IMR-90 (cell line): ENCODE data around the gene PPP1R15A. TPM values are rescaled to one million over a fixed set of nuclear protein-coding genes. Genes with fewer than 3 reads are reported as not detected.

Source experiments
- ATAC-seq: fragments of 200-7000 bp; cut with Tn5 transposase; 2 replicates; pipeline ENCODE4 v1.9.1; 2020; ENCODE audit warnings: low read depth, mild to moderate bottlenecking, moderate library complexity
- BruUV-seq: library from RNA; stranded (reverse); fragments of 400-500 nt; replicated peaks from 2 replicates; lab custom pipeline; 2021; lab: Mats Ljungman, UMichigan
- CTCF ChIA-PET: fragments of 300-600 bp; formaldehyde crosslinking; extraction: SDS; loops from one replicate; lab custom pipeline; 2021; ENCODE audit warnings: antibody characterized with exemption; lab: Yijun Ruan, JAX
- POLR2A ChIA-PET: fragments of 300-600 bp; sonication (Branson Sonifier 250); formaldehyde crosslinking; loops from one replicate; lab custom pipeline; 2022; ENCODE audit warnings: antibody characterized with exemption; ENCODE audit not compliant: unreplicated experiment; lab: Charles Lee
- DNase-seq: peaks from one replicate; pipeline ENCODE4 v3.0.0; 2013
- H2AFZ ChIP-seq: replicated peaks from 2 replicates; pipeline ENCODE3; 2013; ENCODE audit warnings: low read length, mild to moderate bottlenecking; ENCODE audit not compliant: poor library complexity
- H2AK5ac ChIP-seq: 2 replicates; pipeline ENCODE4 v1.6.1; 2013; ENCODE audit warnings: low read depth, low read length, inconsistent platforms
- H2AK9ac ChIP-seq: replicated peaks from 2 replicates; pipeline ENCODE3; 2013; ENCODE audit warnings: mild to moderate bottlenecking, low read depth, low read length, moderate library complexity; ENCODE audit not compliant: poor library complexity
- H2BK120ac ChIP-seq: 2 replicates; pipeline ENCODE4 v1.6.1; 2013; ENCODE audit warnings: low read depth, low read length, inconsistent platforms
- H2BK15ac ChIP-seq: 3 replicates; pipeline ENCODE4 v1.6.1; 2013; ENCODE audit warnings: low read depth, low read length, inconsistent platforms
- H2BK20ac ChIP-seq: 2 replicates; pipeline ENCODE4 v1.6.1; 2013; ENCODE audit warnings: low read depth, mild to moderate bottlenecking, inconsistent platforms, low read length, moderate library complexity
- H2BK5ac ChIP-seq: 2 replicates; pipeline ENCODE4 v1.6.1; 2013; ENCODE audit warnings: mild to moderate bottlenecking, low read depth, low read length, inconsistent platforms; ENCODE audit not compliant: poor library complexity, severe bottlenecking
- H3K14ac ChIP-seq: replicated peaks from 2 replicates; pipeline ENCODE4 v1.6.1; 2013; ENCODE audit warnings: low read depth, low read length, inconsistent platforms
- H3K18ac ChIP-seq: 2 replicates; pipeline ENCODE4 v1.6.1; 2013; ENCODE audit warnings: low read depth, low read length, control low read depth
- H3K23ac ChIP-seq: 2 replicates; pipeline ENCODE4 v1.6.1; 2013; ENCODE audit warnings: low read depth, low read length, inconsistent platforms
- H3K27ac ChIP-seq: 2 replicates; pipeline ENCODE4 v1.5.1; 2013; ENCODE audit warnings: mild to moderate bottlenecking, control low read depth, low read length; ENCODE audit not compliant: insufficient read depth
- H3K27me3 ChIP-seq: 2 replicates; pipeline ENCODE4 v1.6.1; 2013; ENCODE audit warnings: low read length; ENCODE audit not compliant: control insufficient read depth, insufficient read depth
- H3K36me3 ChIP-seq: 2 replicates; pipeline ENCODE4 v1.6.1; 2013; ENCODE audit warnings: low read length, mixed read lengths; ENCODE audit not compliant: control insufficient read depth, insufficient read depth
- H3K4ac ChIP-seq: 2 replicates; pipeline ENCODE4 v1.6.1; 2013; ENCODE audit warnings: low read depth, low read length, inconsistent platforms
- H3K4me1 ChIP-seq: 2 replicates; pipeline ENCODE4 v1.6.1; 2013; ENCODE audit warnings: low read length, mixed read lengths; ENCODE audit not compliant: control insufficient read depth, insufficient read depth
- H3K4me2 ChIP-seq: 2 replicates; pipeline ENCODE4 v1.6.1; 2013; ENCODE audit warnings: low read depth, mild to moderate bottlenecking, control low read depth, low read length, moderate library complexity
- H3K4me3 ChIP-seq: 2 replicates; pipeline ENCODE4 v1.5.1; 2013; ENCODE audit warnings: low read depth, mild to moderate bottlenecking, control low read depth, low read length, moderate library complexity; ENCODE audit not compliant: insufficient read depth
- H3K56ac ChIP-seq: 2 replicates; pipeline ENCODE4 v1.6.1; 2013; ENCODE audit warnings: low read length, inconsistent platforms; ENCODE audit not compliant: insufficient read depth; ENCODE audit errors: extremely low read depth
- H3K79me1 ChIP-seq, 2 experiments: 2 replicates each; pipeline ENCODE4 v1.6.1; 2013; ENCODE audit warnings: low read length in 2 of 2, inconsistent platforms in 1 of 2, low read depth in 1 of 2
- H3K9ac ChIP-seq: 2 replicates; pipeline ENCODE4 v1.6.1; 2013; ENCODE audit warnings: low read depth, low read length, control low read depth
- H3K9me1 ChIP-seq: 2 replicates; pipeline ENCODE4 v1.6.1; 2013; ENCODE audit warnings: low read length, inconsistent platforms; ENCODE audit not compliant: insufficient read depth
- H3K9me3 ChIP-seq: 2 replicates; pipeline ENCODE4 v1.6.1; 2013; ENCODE audit warnings: low read length; ENCODE audit not compliant: control insufficient read depth, insufficient read depth
- H4K20me1 ChIP-seq: 2 replicates; pipeline ENCODE4 v1.6.1; 2013; ENCODE audit warnings: low read length, inconsistent platforms; ENCODE audit not compliant: insufficient read depth
- H4K5ac ChIP-seq: 2 replicates; pipeline ENCODE4 v1.6.1; 2013; ENCODE audit warnings: mild to moderate bottlenecking, low read depth, low read length, control low read depth
- H4K8ac ChIP-seq, 2 experiments: 2 replicates each; pipeline ENCODE4 v1.6.1; 2013; ENCODE audit warnings: low read depth in 2 of 2, low read length in 2 of 2, control low read depth in 1 of 2, inconsistent platforms in 1 of 2
- H4K91ac ChIP-seq: 2 replicates; pipeline ENCODE4 v1.6.1; 2013; ENCODE audit warnings: low read depth, low read length, inconsistent platforms; ENCODE audit not compliant: insufficient read depth
- BHLHE40 ChIP-seq: fragments of 150-350 bp; IDR thresholded peaks from 2 replicates; pipeline ENCODE4 v1.6.1; 2016; ENCODE audit warnings: mild to moderate bottlenecking, low read depth, low read length
- CEBPB ChIP-seq: IDR thresholded peaks from 2 replicates; pipeline ENCODE4 v1.6.1; 2012; ENCODE audit warnings: low read depth, low read length, improper control_type of control experiment
- CHD1 ChIP-seq: IDR thresholded peaks from 2 replicates; pipeline ENCODE4 v1.6.1; 2012; ENCODE audit warnings: low read depth, low read length, improper control_type of control experiment
- ELK1 ChIP-seq: fragments of 150-350 bp; IDR thresholded peaks from 2 replicates; pipeline ENCODE4 v1.6.1; 2016; ENCODE audit warnings: low read depth, mild to moderate bottlenecking, low read length, moderate library complexity, borderline replicate concordance
- FOS ChIP-seq: fragments of 150-350 bp; IDR thresholded peaks from 2 replicates; pipeline ENCODE4 v1.6.1; 2016; ENCODE audit warnings: low read depth, low read length
- MAFK ChIP-seq: IDR thresholded peaks from 2 replicates; pipeline ENCODE4 v1.6.1; 2012; ENCODE audit warnings: low read depth, low read length, improper control_type of control experiment
- MAZ ChIP-seq: IDR thresholded peaks from 2 replicates; pipeline ENCODE4 v1.6.1; 2012; ENCODE audit warnings: low read depth, mild to moderate bottlenecking, low read length, improper control_type of control experiment, moderate library complexity, borderline replicate concordance
- MXI1 ChIP-seq: IDR thresholded peaks from 2 replicates; pipeline ENCODE4 v1.6.1; 2012; ENCODE audit warnings: low read depth, mild to moderate bottlenecking, low read length, moderate library complexity, borderline replicate concordance
- POLR2A ChIP-seq: IDR thresholded peaks from 2 replicates; pipeline ENCODE4 v1.6.1; 2012; ENCODE audit warnings: mild to moderate bottlenecking, low read depth, low read length
- RAD21 ChIP-seq: IDR thresholded peaks from 2 replicates; pipeline ENCODE4 v1.6.1; 2012; ENCODE audit warnings: low read length, improper control_type of control experiment
- RCOR1 ChIP-seq: IDR thresholded peaks from 2 replicates; pipeline ENCODE4 v1.6.1; 2012; ENCODE audit warnings: mild to moderate bottlenecking, low read length, improper control_type of control experiment; ENCODE audit not compliant: insufficient replicate concordance
- RFX5 ChIP-seq: IDR thresholded peaks from 2 replicates; pipeline ENCODE4 v1.8.0; 2012; ENCODE audit warnings: low read depth, mild to moderate bottlenecking, low read length, moderate library complexity
- SMC3 ChIP-seq: fragments of 150-350 bp; IDR thresholded peaks from 2 replicates; pipeline ENCODE4 v1.6.1; 2016; ENCODE audit warnings: low read depth, mild to moderate bottlenecking, antibody characterized with exemption, low read length, moderate library complexity
- USF2 ChIP-seq: fragments of 150-350 bp; IDR thresholded peaks from 2 replicates; pipeline ENCODE4 v1.6.1; 2017; ENCODE audit warnings: mild to moderate bottlenecking, antibody characterized with exemption, low read length, low read depth
- WGBS, 2 experiments: methylation state at CpG; one replicate each; pipeline versions ENCODE4 v1.1.5 to v1.1.7; 2013; ENCODE audit warnings: missing lambda C conversion rate in 2 of 2; ENCODE audit not compliant: insufficient read length in 1 of 2; ENCODE audit errors: extremely low coverage in 2 of 2; 5-methylcytosine and 5-hydroxymethylcytosine counted together
- dilution Hi-C: fragments of 300-500 bp; cut with HindIII; formaldehyde crosslinking; loops from one replicate; pipeline ENCODE4 v1.14.3; 2018; ENCODE audit warnings: low sequenced_read_pairs; ENCODE audit not compliant: unreplicated experiment
- in situ Hi-C: fragments of 300-500 bp; cut with MboI; formaldehyde crosslinking; loops from 3 replicates; pipeline ENCODE4 v1.14.3; 2019; ENCODE audit warnings: low sequenced_read_pairs, inconsistent platforms, mixed read lengths
- intact Hi-C: fragments of 100-400 bp; cut with micrococcal nuclease; formaldehyde crosslinking; loops from 2 replicates; pipeline ENCODE4 v1.10.0; 2022
- polyA plus RNA-seq, 3 experiments: library from polyadenylated mRNA; depleted of rRNA; stranded (reverse); fragments of >200 nt; gene quantifications; 2 replicates each; pipeline ENCODE4 v1.2.3, GENCODE V29; 2012; ENCODE audit warnings: low replicate concordance in 1 of 3
- total RNA-seq: library from RNA; depleted of rRNA; stranded (reverse); fragments of >200 nt; gene quantifications from 2 replicates; pipeline ENCODE4 v1.2.3, GENCODE V29; 2012
- TF ChIP-seq, protein P1 (sequence below): conservative IDR thresholded peaks from 2 replicates; pipeline ENCODE4 v1.5.1; 2012; ENCODE audit warnings: mild to moderate bottlenecking, low read depth, low read length, improper control_type of control experiment

PPP1R15A gene
- total and polyA plus RNA-seq, 2 of the 4 experiments (the other 2 are of a cell fraction): 26.7 to 87.7 TPM

DNA sequence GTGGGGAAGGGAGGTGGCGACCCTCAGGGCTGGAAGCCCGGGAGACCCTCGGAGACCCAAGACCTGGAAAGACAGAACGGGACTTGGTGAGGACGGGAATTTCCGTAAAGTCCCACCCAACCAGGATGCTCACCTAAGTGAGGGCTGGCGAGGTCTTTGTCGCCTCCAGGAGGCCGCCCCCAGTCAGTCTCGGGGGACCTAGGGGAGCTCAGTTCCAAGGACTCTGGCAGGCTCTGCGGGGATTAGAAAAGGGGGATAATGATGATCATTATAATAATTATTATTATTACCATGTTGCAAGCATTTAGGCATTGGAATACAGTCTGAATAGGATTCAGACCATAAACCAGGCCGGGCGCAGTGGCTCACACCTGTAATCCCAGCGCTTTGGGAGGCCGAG, 26.8 kb upstream of the PPP1R15A start:
- Histone ChIP-seq H3K4ac (no peak overlapping the region), H2BK5ac (no peak overlapping the region), H4K20me1 (no peaks in the 10 kb centered on the region), H3K9me1 (no peaks in the 10 kb centered on the region), H3K4me1 (no peaks in the 10 kb centered on the region), H3K4me3 (no peak overlapping the region), H3K36me3 (peaks cover 25% of the 10 kb centered on the region), H2BK15ac (no peak overlapping the region), H2BK20ac (no peak overlapping the region), H4K5ac (no peak overlapping the region), H3K9ac (no peak overlapping the region), H3K56ac (no peak overlapping the region), H2BK120ac (no peak overlapping the region), H4K8ac (no peak overlapping the region), H3K18ac (no peak overlapping the region), H3K23ac (no peak overlapping the region), H3K4me2 (no peak overlapping the region), H2AK5ac (no peak overlapping the region), H3K27ac (no peak overlapping the region), H3K27me3 (no peaks in the 10 kb centered on the region), H3K9me3 (no peaks in the 10 kb centered on the region), H4K91ac (no peak overlapping the region), H3K14ac (no peak overlapping the region), H2AFZ (no peak overlapping the region), H3K79me1 (no peaks in the 10 kb centered on the region), H2AK9ac (no peak overlapping the region)
- dilution Hi-C loops (no loop called here), intact Hi-C loops (no loop called here), in situ Hi-C loops (no loop called here)
- ChIA-PET CTCF (interaction anchor here (1.0 kb wide), 1 partner anchor 58 kb away, joined by 3 read pairs; no protein-coding TSS in a partner anchor), POLR2A (no interaction called here)
- TF ChIP-seq SMC3 (no peak), BHLHE40 (no peak), RAD21 (no peak), USF2 (no peak), MXI1 (no peak), RCOR1 (no peak), MAZ (no peak), FOS (no peak), RFX5 (no peak), POLR2A (no peak), CEBPB (no peak), MAFK (no peak), ELK1 (no peak), CHD1 (no peak)
- TF ChIP-seq, protein P1, sequence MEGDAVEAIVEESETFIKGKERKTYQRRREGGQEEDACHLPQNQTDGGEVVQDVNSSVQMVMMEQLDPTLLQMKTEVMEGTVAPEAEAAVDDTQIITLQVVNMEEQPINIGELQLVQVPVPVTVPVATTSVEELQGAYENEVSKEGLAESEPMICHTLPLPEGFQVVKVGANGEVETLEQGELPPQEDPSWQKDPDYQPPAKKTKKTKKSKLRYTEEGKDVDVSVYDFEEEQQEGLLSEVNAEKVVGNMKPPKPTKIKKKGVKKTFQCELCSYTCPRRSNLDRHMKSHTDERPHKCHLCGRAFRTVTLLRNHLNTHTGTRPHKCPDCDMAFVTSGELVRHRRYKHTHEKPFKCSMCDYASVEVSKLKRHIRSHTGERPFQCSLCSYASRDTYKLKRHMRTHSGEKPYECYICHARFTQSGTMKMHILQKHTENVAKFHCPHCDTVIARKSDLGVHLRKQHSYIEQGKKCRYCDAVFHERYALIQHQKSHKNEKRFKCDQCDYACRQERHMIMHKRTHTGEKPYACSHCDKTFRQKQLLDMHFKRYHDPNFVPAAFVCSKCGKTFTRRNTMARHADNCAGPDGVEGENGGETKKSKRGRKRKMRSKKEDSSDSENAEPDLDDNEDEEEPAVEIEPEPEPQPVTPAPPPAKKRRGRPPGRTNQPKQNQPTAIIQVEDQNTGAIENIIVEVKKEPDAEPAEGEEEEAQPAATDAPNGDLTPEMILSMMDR: no peak
- BruUV-seq: no TSS peak
- ATAC-seq (no peak), DNase-seq (no peak)
- 91% methylated on average over 5 of the region's 15 CpGs; no CpG with 5 or more reads in 1 of the 2 experiments for WGBS, 2 experiments
